ENCODE results near the gene KRTAP1-3.
"Not testable (repeated sequence)": the region's sequence is repeated elsewhere in the genome, so short reads cannot be mapped to it uniquely, and the experiment has no call there.

Gene KRTAP1-3, protein sequence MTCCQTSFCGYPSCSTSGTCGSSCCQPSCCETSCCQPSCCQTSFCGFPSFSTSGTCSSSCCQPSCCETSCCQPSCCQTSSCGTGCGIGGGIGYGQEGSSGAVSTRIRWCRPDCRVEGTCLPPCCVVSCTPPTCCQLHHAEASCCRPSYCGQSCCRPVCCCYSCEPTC

DNA sequence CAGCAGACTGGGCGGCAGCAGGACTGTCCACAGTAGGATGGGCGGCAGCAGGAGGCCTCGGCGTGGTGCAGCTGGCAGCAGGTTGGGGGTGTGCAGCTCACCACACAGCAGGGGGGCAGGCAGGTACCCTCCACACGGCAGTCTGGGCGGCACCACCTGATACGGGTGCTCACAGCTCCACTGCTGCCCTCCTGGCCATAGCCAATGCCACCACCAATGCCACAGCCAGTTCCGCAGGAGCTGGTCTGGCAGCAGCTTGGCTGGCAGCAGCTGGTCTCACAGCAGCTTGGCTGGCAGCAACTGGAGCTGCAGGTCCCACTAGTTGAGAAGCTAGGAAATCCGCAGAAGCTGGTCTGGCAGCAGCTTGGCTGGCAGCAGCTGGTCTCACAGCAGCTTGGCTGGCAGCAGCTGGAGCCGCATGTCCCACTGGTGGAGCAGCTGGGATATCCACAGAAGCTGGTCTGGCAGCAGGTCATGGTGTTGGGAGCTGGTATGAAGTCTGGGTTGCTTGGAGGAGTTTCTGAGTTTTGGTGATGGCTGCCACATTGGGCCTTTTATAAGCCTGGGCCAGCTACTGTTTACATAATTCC is at the start of gene KRTAP1-3:
KRTAP1-3 (minus strand) TSS at position 529 of the 590 bp plus-strand sequence; CDS start at position 476, 53 bp downstream.
- not testable (repeated sequence) for H3K9ac ChIP-seq (ENCODE audit: insufficient read length); DNase-seq (ENCODE audit: low read depth, low spot score); H3K4me3 ChIP-seq; H3K36me3 ChIP-seq (ENCODE audit: insufficient read depth, low read length); H3K9me3 ChIP-seq (ENCODE audit: low read depth, low read length); H3K27ac ChIP-seq

DNA sequence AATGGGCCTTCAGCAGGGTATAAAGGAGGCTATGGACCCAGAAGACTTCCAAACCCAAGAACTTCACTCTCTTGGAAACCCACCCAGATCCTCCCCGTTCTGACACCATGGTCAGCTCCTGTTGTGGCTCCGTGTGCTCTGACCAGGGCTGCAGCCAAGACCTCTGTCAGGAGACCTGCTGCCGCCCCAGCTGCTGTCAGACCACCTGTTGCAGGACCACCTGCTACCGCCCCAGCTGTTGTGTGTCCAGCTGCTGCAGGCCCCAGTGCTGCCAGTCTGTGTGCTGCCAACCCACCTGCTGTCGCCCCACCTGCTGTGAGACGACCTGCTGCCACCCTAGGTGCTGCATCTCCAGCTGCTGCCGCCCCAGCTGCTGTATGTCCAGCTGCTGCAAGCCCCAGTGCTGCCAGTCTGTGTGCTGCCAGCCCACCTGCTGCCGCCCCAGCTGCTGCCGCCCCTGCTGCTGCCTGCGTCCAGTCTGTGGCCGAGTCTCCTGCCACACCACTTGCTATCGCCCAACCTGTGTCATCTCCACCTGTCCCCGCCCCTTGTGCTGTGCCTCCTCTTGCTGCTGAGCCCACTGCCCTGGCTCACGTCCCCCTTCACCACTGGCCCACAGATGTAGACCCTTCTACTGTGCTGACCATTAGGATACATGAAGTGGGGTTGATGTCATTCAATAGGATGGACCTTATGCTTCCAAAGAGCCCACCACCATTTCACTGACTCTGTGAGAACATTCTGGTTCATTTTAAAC is 49.6 kb upstream of the KRTAP1-3 start, which contains the start of gene KRTAP4-7:
KRTAP4-7 (plus strand) TSS at position 51 of the 757 bp plus-strand sequence; CDS start at position 108, 57 bp downstream.
- H3K36me3 ChIP-seq (ENCODE audit: insufficient read depth, low read length); DNase-seq (ENCODE audit: low read depth, low spot score); H3K9ac ChIP-seq (ENCODE audit: insufficient read length); H3K9me3 ChIP-seq (ENCODE audit: low read depth, low read length): not testable (repeated sequence)
- Histone ChIP-seq H3K4me3 (peak within 1 kb of the TSS; percentile 27; the same call in 1 of the 2 replicates), H3K27ac (peak within 1 kb of the TSS; percentile 87; the same call in 1 of the 2 replicates)

DNA sequence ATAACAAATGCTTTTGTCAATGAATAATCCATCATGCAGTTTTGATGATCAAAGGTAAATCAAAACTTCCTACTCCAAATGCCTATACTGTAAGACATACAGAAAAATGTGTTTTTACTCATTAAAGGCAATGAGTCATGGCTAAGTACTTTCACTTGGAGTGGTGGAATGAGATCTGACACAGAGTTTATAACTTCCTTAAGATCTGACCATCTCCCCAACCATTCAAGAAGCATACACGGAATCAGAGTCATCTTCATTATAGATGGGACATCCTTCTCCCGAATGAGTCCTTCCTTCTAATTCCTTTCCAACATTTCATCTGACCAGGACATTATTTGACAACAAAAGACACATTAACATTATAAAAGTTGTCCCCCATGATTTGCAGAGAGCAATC is 48.8 kb upstream of the KRTAP1-3 start:
- not testable (repeated sequence) for H3K4me3 ChIP-seq; H3K36me3 ChIP-seq (ENCODE audit: insufficient read depth, low read length); H3K27ac ChIP-seq; H3K9me3 ChIP-seq (ENCODE audit: low read depth, low read length); DNase-seq (ENCODE audit: low read depth, low spot score); H3K9ac ChIP-seq (ENCODE audit: insufficient read length)

DNA sequence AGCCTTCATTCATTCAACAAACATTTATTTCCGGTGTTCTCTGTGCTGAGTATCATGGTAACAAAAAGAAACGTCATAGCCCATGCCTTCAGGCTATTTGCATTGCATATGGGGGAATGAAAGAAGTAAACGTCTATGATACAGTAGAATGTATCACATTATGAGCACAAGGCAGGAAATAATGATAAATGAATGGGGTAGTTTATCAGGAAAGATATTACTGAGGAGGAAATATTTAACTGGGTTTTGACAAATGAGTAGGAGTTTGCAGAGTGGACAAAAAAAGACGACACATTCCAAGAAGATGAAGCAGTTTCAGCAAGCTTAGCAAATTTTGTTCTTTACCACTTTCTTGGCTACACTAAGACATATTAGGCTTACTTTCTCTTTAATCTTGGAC is 48.0 kb upstream of the KRTAP1-3 start:
- Histone ChIP-seq H3K9me3 (ENCODE audit: low read depth, low read length) (no peaks in the 10 kb centered on the region), H3K36me3 (ENCODE audit: insufficient read depth, low read length) (no peaks in the 10 kb centered on the region), H3K27ac (peak overlapping the region; percentile 87), H3K4me3 (peak overlapping the region; percentile 27; the same call in 1 of the 2 replicates), H3K9ac (ENCODE audit: insufficient read length) (no peak overlapping the region)
- TF ChIP-seq POLR2AphosphoS5 (IDR thresholded peaks at IDR 0.05; ENCODE audit: borderline replicate concordance, low read depth, low read length) (peak; percentile 61; the same call in 1 of the 2 replicates), FOXP2 (optimal IDR thresholded peaks at IDR 0.05; ENCODE audit: control extremely low read depth, extremely low read length, insufficient read depth) (no peak)
- DNase-seq (ENCODE audit: low read depth, low spot score), result peak; percentile 99

DNA sequence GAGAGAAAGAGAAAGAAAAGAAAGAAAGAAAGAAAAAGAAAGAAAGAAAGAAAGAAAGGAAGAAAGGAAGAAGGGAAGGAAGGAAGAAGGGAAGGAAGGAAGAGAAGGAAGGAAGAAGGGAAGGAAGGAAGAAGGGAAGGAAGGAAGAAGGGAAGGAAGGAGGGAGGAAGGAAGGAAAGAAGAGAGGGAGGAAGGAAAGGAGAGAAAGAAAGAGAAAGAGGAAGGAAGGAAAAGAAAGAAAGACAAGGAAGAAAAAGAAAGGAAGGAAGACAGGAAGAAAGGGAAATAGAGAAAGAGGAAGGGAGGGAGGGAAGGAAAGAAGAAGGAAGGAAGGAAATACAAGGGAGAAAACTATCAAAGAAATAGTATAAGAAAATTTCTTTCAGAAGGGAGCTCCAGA is 42.1 kb upstream of the KRTAP1-3 start:
- Histone ChIP-seq H3K9me3 (ENCODE audit: low read depth, low read length) (no peaks in the 10 kb centered on the region), H3K36me3 (ENCODE audit: insufficient read depth, low read length) (no peaks in the 10 kb centered on the region), H3K9ac (ENCODE audit: insufficient read length) (no peak overlapping the region), H3K4me3 (no peak overlapping the region), H3K27ac (no peak overlapping the region)
- no peak for DNase-seq (ENCODE audit: low read depth, low spot score)
- TF ChIP-seq POLR2AphosphoS5 (IDR thresholded peaks at IDR 0.05; ENCODE audit: borderline replicate concordance, low read depth, low read length), result no peak
- no peak for TF ChIP-seq EZH2 (IDR thresholded peaks at IDR 0.05)
- no peak for TF ChIP-seq FOXP2 (optimal IDR thresholded peaks at IDR 0.05; ENCODE audit: control extremely low read depth, extremely low read length, insufficient read depth)

DNA sequence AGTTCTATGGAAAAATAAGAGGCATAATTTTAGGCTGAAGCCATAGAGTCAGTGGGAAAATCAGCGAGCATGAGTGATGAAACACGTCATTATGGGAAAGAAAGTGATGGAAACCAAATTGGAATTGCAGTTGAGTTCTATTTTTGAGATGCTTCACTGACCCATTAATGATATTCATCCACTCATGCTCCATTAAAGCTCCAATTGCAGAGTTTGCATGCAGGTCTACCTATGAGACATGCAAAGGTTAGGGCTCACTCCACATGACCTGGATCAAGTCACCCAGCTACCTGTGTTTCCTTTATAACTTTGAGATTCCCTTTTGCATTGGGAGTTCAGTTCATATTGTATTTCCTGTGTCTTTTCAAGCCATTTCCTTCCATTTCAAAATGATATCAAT is 39.0 kb upstream of the KRTAP1-3 start:
- H3K4me3 ChIP-seq, result no peak overlapping the region

DNA sequence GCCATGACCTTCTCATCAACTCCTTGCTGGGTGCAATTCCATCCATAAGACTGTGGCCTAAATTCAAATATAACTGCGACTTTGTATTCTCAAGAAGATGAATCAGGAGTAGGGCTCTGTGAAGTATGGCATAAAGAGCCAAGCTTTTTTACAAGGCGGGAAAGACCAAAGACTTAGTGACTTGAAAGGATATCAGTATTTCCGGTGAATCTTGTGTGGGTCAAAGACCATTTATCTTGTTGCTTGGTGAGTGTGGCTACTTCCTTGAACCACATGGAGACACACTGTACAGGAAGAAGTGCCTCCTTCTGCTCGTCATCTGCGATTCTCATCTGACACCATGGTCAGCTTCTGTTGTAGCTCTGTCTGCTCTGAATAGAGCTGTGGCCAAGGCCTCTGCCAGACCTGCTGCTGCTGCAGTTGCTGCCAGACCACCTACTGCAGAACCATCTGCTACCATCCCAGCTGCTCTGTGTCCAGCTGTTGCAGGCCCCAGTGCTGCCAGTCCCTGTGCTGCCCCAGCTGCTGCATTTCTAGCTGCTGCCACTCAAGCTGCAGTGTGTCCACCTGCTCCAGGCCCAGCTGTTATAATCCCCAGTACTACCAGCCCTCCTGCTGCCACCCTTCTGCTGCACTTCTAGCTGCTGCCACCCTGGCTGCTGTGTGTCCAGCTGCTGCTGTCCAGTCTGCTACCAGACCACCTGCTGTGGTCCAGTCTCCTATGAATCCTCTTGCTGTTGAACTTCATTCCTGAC is 37.1 kb upstream of the KRTAP1-3 start:
- Histone ChIP-seq H3K9ac (ENCODE audit: insufficient read length) (no peak overlapping the region), H3K9me3 (ENCODE audit: low read depth, low read length) (no peaks in the 10 kb centered on the region), H3K27ac (no peak overlapping the region), H3K4me3 (no peak overlapping the region), H3K36me3 (ENCODE audit: insufficient read depth, low read length) (no peaks in the 10 kb centered on the region)
- no peak for TF ChIP-seq POLR2AphosphoS5 (IDR thresholded peaks at IDR 0.05; ENCODE audit: borderline replicate concordance, low read depth, low read length)
- TF ChIP-seq EZH2 (IDR thresholded peaks at IDR 0.05), result no peak
- TF ChIP-seq FOXP2 (optimal IDR thresholded peaks at IDR 0.05; ENCODE audit: control extremely low read depth, extremely low read length, insufficient read depth), result no peak
- no peak for DNase-seq (ENCODE audit: low read depth, low spot score)

More for the DNA sequence above, 39.0 kb upstream of the KRTAP1-3 start:
- TF ChIP-seq EZH2 (IDR thresholded peaks at IDR 0.05), result no peak
- TF ChIP-seq POLR2AphosphoS5 (IDR thresholded peaks at IDR 0.05; ENCODE audit: borderline replicate concordance, low read depth, low read length), result no peak
- TF ChIP-seq FOXP2 (optimal IDR thresholded peaks at IDR 0.05; ENCODE audit: control extremely low read depth, extremely low read length, insufficient read depth), result no peak
- Histone ChIP-seq H3K9ac (ENCODE audit: insufficient read length) (no peak overlapping the region), H3K36me3 (ENCODE audit: insufficient read depth, low read length) (no peaks in the 10 kb centered on the region), H3K27ac (no peak overlapping the region), H3K9me3 (ENCODE audit: low read depth, low read length) (no peaks in the 10 kb centered on the region)
- DNase-seq (ENCODE audit: low read depth, low spot score), result no peak

DNA sequence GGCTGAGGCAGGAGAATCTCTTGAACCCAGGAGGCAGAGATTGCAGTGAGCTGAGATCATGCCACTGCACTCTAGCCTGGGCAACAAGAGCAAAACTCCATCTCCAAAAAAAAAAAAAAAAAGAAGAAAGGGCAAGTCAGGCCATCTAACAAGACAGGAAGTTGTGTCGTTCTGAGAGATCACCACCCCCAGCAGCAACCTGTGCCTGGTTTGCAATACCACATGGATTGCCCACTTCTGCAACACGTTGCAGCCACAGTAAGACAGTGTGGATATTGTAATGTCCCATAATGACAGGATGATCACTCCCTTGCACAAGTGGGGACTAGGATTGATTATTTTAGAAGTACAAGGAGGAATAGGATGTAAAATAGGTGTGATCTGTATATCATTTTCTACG is 34.4 kb upstream of the KRTAP1-3 start:
- Histone ChIP-seq H3K9me3 (ENCODE audit: low read depth, low read length) (no peaks in the 10 kb centered on the region), H3K9ac (ENCODE audit: insufficient read length) (no peak overlapping the region), H3K27ac (no peak overlapping the region), H3K36me3 (ENCODE audit: insufficient read depth, low read length) (no peaks in the 10 kb centered on the region), H3K4me3 (no peak overlapping the region)
- DNase-seq (ENCODE audit: low read depth, low spot score), result no peak
- no peak for TF ChIP-seq POLR2AphosphoS5 (IDR thresholded peaks at IDR 0.05; ENCODE audit: borderline replicate concordance, low read depth, low read length)
- no peak for TF ChIP-seq FOXP2 (optimal IDR thresholded peaks at IDR 0.05; ENCODE audit: control extremely low read depth, extremely low read length, insufficient read depth)
- no peak for TF ChIP-seq EZH2 (IDR thresholded peaks at IDR 0.05)

Data from SK-N-MC (cell line).